A549 (cell line): ENCODE results near the gene CHN1. TPM values are rescaled to one million over a fixed set of nuclear protein-coding genes. Genes with fewer than 3 reads are reported as not detected.

Experiments
- ATAC-seq, 2 experiments: fragments of 200-7000 bp in 1 of 2; fragments of >200 bp in 1 of 2; cut with Nextera tagmentation in 1 of 2; cut with Tn5 transposase in 1 of 2; 3 replicates each; pipeline versions ENCODE4 v1.8.0 to v1.9.1; 2018 to 2020; ENCODE audit warnings: mild to moderate bottlenecking in 1 of 2, moderate library complexity in 1 of 2
- CTCF ChIA-PET: fragments of 300-600 bp; sonication (Branson Sonifier 250); formaldehyde crosslinking; extraction: SDS; loops from one replicate; lab custom pipeline; 2021; ENCODE audit warnings: antibody characterized with exemption, inconsistent platforms; lab: Yijun Ruan, JAX
- POLR2A ChIA-PET: fragments of 350-600 bp; formaldehyde crosslinking; extraction: SDS; loops from one replicate; lab custom pipeline; 2021; ENCODE audit warnings: antibody characterized with exemption, inconsistent platforms; lab: Yijun Ruan, JAX
- DNase-seq, 2 experiments: peaks; one replicate each; pipeline versions ENCODE4 v3.0.0 to v3.0.0-alpha.2; 2011 to 2016; ENCODE audit warnings: low read depth in 1 of 2, low spot score in 1 of 2
- FAIRE-seq: peaks from 2 replicates; lab custom pipeline; 2011; peaks lifted over from hg19 to GRCh38; lab: Jason Lieb, UNC
- H3K27ac ChIP-seq, 2 experiments: fragments of >200 bp; sonication (Bioruptor Twin); formaldehyde crosslinking; 3 replicates each; pipeline ENCODE4 v1.5.1; 2016 to 2017
- H3K4me1 ChIP-seq: fragments of >200 bp; sonication (Bioruptor Twin); formaldehyde crosslinking; 3 replicates; pipeline ENCODE4 v1.6.1; 2016
- H3K4me2 ChIP-seq: fragments of >200 bp; sonication (Bioruptor Twin); formaldehyde crosslinking; 3 replicates; pipeline ENCODE4 v1.6.1; 2016
- H3K4me3 ChIP-seq: fragments of >200 bp; sonication (Bioruptor Twin); formaldehyde crosslinking; 3 replicates; pipeline ENCODE4 v1.5.1; 2016
- H3K9me3 ChIP-seq: fragments of >200 bp; sonication (Bioruptor Twin); formaldehyde crosslinking; 3 replicates; pipeline ENCODE4 v1.6.1; 2016
- CBX2 ChIP-seq: fragments of 200-600 bp; sonication (generic); IDR thresholded peaks from 2 replicates; pipeline ENCODE4 v1.6.1; 2016; ENCODE audit warnings: low read depth, mild to moderate bottlenecking, borderline replicate concordance
- CEBPB ChIP-seq, 2 experiments: fragments of >200 bp in 1 of 2; sonication (Bioruptor Twin) in 1 of 2; formaldehyde crosslinking in 1 of 2; IDR thresholded peaks; 2 replicates each; pipeline ENCODE4 v1.6.1; 2012 to 2016
- CHD4 ChIP-seq: fragments of 200-600 bp; sonication (generic); IDR thresholded peaks from 2 replicates; pipeline ENCODE4 v1.6.1; 2016; ENCODE audit warnings: antibody characterized with exemption, mild to moderate bottlenecking, borderline replicate concordance
- EHMT2 ChIP-seq: fragments of 200-600 bp; sonication (generic); IDR thresholded peaks from 2 replicates; pipeline ENCODE4 v1.6.1; 2016; ENCODE audit warnings: antibody characterized with exemption, low read depth, mild to moderate bottlenecking, moderate library complexity
- FOSB ChIP-seq: fragments of 250-450 bp; sonication (Bioruptor Pico); IDR thresholded peaks from 2 replicates; pipeline ENCODE4 v1.5.0; 2020; ENCODE audit warnings: mild to moderate bottlenecking, moderate library complexity
- GATA3 ChIP-seq: IDR thresholded peaks from 2 replicates; pipeline ENCODE4 v1.6.1; 2012; ENCODE audit warnings: borderline replicate concordance
- HES2 ChIP-seq: fragments of >200 bp; sonication (Bioruptor Twin); formaldehyde crosslinking; IDR thresholded peaks from 2 replicates; pipeline ENCODE4 v1.6.1; 2016
- HOXA7 ChIP-seq: fragments of 250-450 bp; sonication (Bioruptor Pico); IDR thresholded peaks from 2 replicates; pipeline ENCODE4 v1.5.0; 2020; ENCODE audit warnings: mild to moderate bottlenecking, moderate library complexity
- HOXB13 ChIP-seq: fragments of 250-450 bp; sonication (Bioruptor Pico); IDR thresholded peaks from 2 replicates; pipeline ENCODE4 v1.5.0; 2020; ENCODE audit warnings: low read depth, mild to moderate bottlenecking, moderate library complexity
- HOXB5 ChIP-seq: fragments of 250-450 bp; sonication (Bioruptor Pico); IDR thresholded peaks from 2 replicates; pipeline ENCODE4 v1.5.0; 2020; ENCODE audit warnings: mild to moderate bottlenecking, moderate library complexity
- KDM1A ChIP-seq: fragments of 200-600 bp; sonication (generic); IDR thresholded peaks from 2 replicates; pipeline ENCODE4 v1.6.1; 2016; ENCODE audit warnings: low read depth, mild to moderate bottlenecking
- MAFK ChIP-seq: fragments of 450-650 bp; IDR thresholded peaks from 2 replicates; pipeline ENCODE4 v1.6.1; 2014; ENCODE audit not compliant: partially characterized antibody
- MAZ ChIP-seq: fragments of 150-350 bp; IDR thresholded peaks from 2 replicates; pipeline ENCODE4 v1.6.1; 2014; ENCODE audit warnings: antibody characterized with exemption, low read depth, low read length, borderline replicate concordance
- NR3C1 ChIP-seq: fragments of >200 bp; sonication (Bioruptor Twin); formaldehyde crosslinking; IDR thresholded peaks from 3 replicates; pipeline ENCODE4 v1.6.1; 2017
- PBX3 ChIP-seq: IDR thresholded peaks from 2 replicates; pipeline ENCODE4 v1.6.1; 2012
- PHF8 ChIP-seq: fragments of 200-600 bp; sonication (generic); IDR thresholded peaks from 2 replicates; pipeline ENCODE4 v1.6.1; 2016; ENCODE audit warnings: low read depth, mild to moderate bottlenecking, antibody characterized with exemption, moderate library complexity, borderline replicate concordance
- RNF2 ChIP-seq: fragments of 200-600 bp; sonication (generic); IDR thresholded peaks from 2 replicates; pipeline ENCODE4 v1.6.1; 2016; ENCODE audit warnings: low read depth, mild to moderate bottlenecking, antibody characterized with exemption, moderate library complexity, borderline replicate concordance
- SMC3 ChIP-seq: fragments of >200 bp; sonication (Bioruptor Twin); formaldehyde crosslinking; IDR thresholded peaks from 3 replicates; pipeline ENCODE4 v1.6.1; 2018; ENCODE audit warnings: inconsistent platforms
- TFCP2L1 ChIP-seq: fragments of 250-450 bp; sonication (Bioruptor Pico); IDR thresholded peaks from 2 replicates; pipeline ENCODE4 v1.5.0; 2021; ENCODE audit warnings: mild to moderate bottlenecking
- USF2 ChIP-seq: fragments of 450-650 bp; IDR thresholded peaks from 2 replicates; pipeline ENCODE4 v1.6.1; 2014; ENCODE audit warnings: antibody characterized with exemption
- WGBS: methylation state at CpG from one replicate; pipeline ENCODE4 v1.1.6; 2017; ENCODE audit errors: missing lambda C conversion rate; 5-methylcytosine and 5-hydroxymethylcytosine counted together
- polyA plus RNA-seq, 4 experiments: library from polyadenylated mRNA; depleted of rRNA in 3 of 4; stranded (reverse); fragments of >200 nt; fragmentation: RNase III in 1 of 4; extraction: RNeasy Plus Mini Kit Qiagen cat#74134 plus additional on column Dnase treatment in 1 of 4; gene quantifications; 2 replicates in 3 of 4; 3 replicates in 1 of 4; pipeline ENCODE4 v1.2.3, GENCODE V29; 2011 to 2017
- TF ChIP-seq, protein P1 (sequence below): fragments of 250-450 bp; sonication (Bioruptor Pico); IDR thresholded peaks from 2 replicates; pipeline ENCODE4 v1.5.0; 2020; ENCODE audit warnings: low read depth, mild to moderate bottlenecking, moderate library complexity

The CHN1 gene
- polyA plus RNA-seq, 2 of the 4 experiments (the other 2 are of a cell fraction): 20.9 to 46.6 TPM

DNA sequence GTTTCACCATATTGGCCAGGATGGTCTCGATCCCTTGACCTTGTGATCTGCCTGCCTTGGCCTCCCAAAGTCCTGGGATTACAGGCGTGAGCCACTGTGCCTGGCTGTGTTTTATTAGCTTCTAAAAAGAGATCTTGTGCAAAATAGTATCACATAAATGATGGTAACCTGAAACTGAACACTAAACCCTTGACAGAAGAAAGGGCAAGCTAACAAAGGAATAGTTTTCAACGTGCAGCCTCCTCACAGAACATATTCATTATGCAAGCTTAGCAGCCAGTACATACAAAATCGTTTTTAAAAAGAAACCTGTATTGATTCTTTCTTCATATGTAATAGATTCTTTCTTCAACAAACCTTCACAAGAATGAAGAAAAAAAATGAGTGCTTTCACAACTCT is 20.6 kb downstream of the CHN1 start:
- H3K4me2 ChIP-seq: no peak overlapping the region
- no peaks in the 10 kb centered on the region for H3K9me3 ChIP-seq
- FAIRE-seq (no peak), ATAC-seq (no peak), DNase-seq (no peak)
- TF ChIP-seq CBX2 (no peak), MAFK (no peak), PHF8 (no peak), GATA3 (no peak), HOXB13 (CRISPR knock-in tag) (no peak), KDM1A (no peak), TFCP2L1 (no peak), SMC3 (no peak)
- TF ChIP-seq, protein P1, sequence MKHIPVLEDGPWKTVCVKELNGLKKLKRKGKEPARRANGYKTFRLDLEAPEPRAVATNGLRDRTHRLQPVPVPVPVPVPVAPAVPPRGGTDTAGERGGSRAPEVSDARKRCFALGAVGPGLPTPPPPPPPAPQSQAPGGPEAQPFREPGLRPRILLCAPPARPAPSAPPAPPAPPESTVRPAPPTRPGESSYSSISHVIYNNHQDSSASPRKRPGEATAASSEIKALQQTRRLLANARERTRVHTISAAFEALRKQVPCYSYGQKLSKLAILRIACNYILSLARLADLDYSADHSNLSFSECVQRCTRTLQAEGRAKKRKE (CRISPR knock-in tag): no peak
- 62% methylated on average over 4 of the region's 4 CpGs for WGBS
- ChIA-PET CTCF (interaction anchor here (1.1 to 12.8 kb wide), 20 partner anchors 9 to 284 kb away, joined by 3 to 274 read pairs (median 6); partner anchors contain the start of genes CHN1 and CHRNA1), POLR2A (interaction anchor here (0.6 kb wide), 1 partner anchor 213 kb away, joined by 3 read pairs; no protein-coding TSS in a partner anchor)
- no peak overlapping the region for H3K27ac ChIP-seq
- H3K4me1 ChIP-seq: peaks cover 13% of the 10 kb centered on the region; the same call in 2 of the 3 replicates
- no peak overlapping the region for H3K4me3 ChIP-seq

GRCh38 chr2:174981331-174981730 is 23.9 kb downstream of the CHN1 start:
- WGBS: 73% methylated on average over 2 of the region's 2 CpGs
- POLR2A ChIA-PET: interaction anchor here (1.6 kb wide), 1 partner anchor 10 kb away, joined by 3 read pairs; no protein-coding TSS in a partner anchor
- Histone ChIP-seq H3K4me1 (peaks cover 22% of the 10 kb centered on the region; the same call in 2 of the 3 replicates), H3K9me3 (no peaks in the 10 kb centered on the region), H3K4me2 (no peak overlapping the region), H3K27ac (no peak overlapping the region), H3K4me3 (no peak overlapping the region)
- DNase-seq (no peak), FAIRE-seq (no peak), ATAC-seq (no peak)
- TF ChIP-seq HOXB5 (CRISPR knock-in tag) (no peak), MAZ (no peak), EHMT2 (no peak)
- CTCF ChIA-PET: interaction anchor here (1.0 to 2.0 kb wide), 4 partner anchors 9 to 282 kb away, joined by 3 to 25 read pairs (median 4); no protein-coding TSS in a partner anchor

DNA sequence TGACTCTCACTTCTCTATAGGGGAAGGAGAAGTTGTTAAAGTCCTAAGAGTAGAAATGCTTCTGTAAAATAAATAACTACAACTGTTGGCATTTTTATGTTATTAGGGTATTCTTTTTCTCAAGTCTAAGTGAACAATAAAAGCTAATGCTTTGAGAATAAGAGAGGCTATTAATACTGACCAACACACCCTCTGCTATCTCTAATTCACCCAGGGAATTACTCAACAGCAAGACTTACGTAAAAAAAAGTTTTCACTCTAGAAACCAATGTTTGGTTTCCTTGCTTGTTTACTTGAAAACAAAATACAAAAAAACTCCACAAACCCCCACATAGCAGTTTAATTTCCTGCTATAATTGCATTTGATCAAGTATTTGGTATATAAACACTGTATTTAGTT is 25.2 kb downstream of the CHN1 start:
- Histone ChIP-seq H3K27ac (no peak overlapping the region), H3K4me2 (no peak overlapping the region), H3K4me1 (peaks cover 26% of the 10 kb centered on the region), H3K4me3 (no peak overlapping the region), H3K9me3 (no peaks in the 10 kb centered on the region)
- no peak for ATAC-seq
- TF ChIP-seq FOSB (CRISPR knock-in tag): no peak
- TF ChIP-seq NR3C1: no peak
- no peak for TF ChIP-seq USF2
- TF ChIP-seq HOXA7: no peak
- no peak for TF ChIP-seq CBX2
- no peak for TF ChIP-seq CHD4
- TF ChIP-seq RNF2: no peak
- CTCF ChIA-PET: interaction anchor here (0.8 to 2.0 kb wide), 5 partner anchors 10 to 281 kb away, joined by 3 to 25 read pairs (median 4); no protein-coding TSS in a partner anchor
- no peak for DNase-seq
- FAIRE-seq: no peak
- WGBS: 87% methylated on average over 1 of the region's 1 CpG
- POLR2A ChIA-PET: no interaction called here

- H3K9me3 ChIP-seq: no peaks in the 10 kb centered on the region
- CTCF ChIA-PET: no interaction called here
- H3K4me3 ChIP-seq: no peak overlapping the region
- peak overlapping the region; percentile 20; the same call in 2 of the 3 replicates for H3K4me2 ChIP-seq
- WGBS: 71% methylated on average over 2 of the region's 2 CpGs
- TF ChIP-seq CEBPB (IDR thresholded peaks at IDR 0.05) (peak; percentile 88 to 89), HES2 (peak; percentile 83; the same call in 1 of the 2 replicates), PBX3 (no peak)
- H3K27ac ChIP-seq: peak overlapping the region in 1 of 2 experiments; percentile 55; a peak in 3 of 6 replicates
- no peak for DNase-seq
- POLR2A ChIA-PET: no interaction called here
- ATAC-seq: no peak
- peaks cover 52% of the 10 kb centered on the region for H3K4me1 ChIP-seq
- FAIRE-seq: no peak
Measured at GRCh38 chr2:174977364-174977763, 27.8 kb downstream of the CHN1 start.
